K562 (cell line): ENCODE data around the gene LMO7. TPM values are rescaled to one million over a fixed set of nuclear protein-coding genes. Genes with fewer than 3 reads are reported as not detected.

Experiments used
- ATAC-seq: fragments of 200-7000 bp; cut with Tn5 transposase; 3 replicates; pipeline ENCODE4 v1.9.1; 2020; ENCODE audit warnings: moderate library complexity
- BruUV-seq: library from RNA; stranded (reverse); fragments of 400-500 nt; replicated peaks from 2 replicates; lab custom pipeline; 2021; lab: Mats Ljungman, UMichigan
- CTCF ChIA-PET: fragments of 300-600 bp; formaldehyde crosslinking; extraction: SDS; loops from one replicate; lab custom pipeline; 2021; ENCODE audit warnings: low intra/inter-chr PET ratio; lab: Yijun Ruan, JAX
- POLR2A ChIA-PET: fragments of 300-600, 350-650 bp; sonication (Branson Sonifier 250); formaldehyde crosslinking; extraction: SDS; loops from one replicate; lab custom pipeline; 2021; ENCODE audit warnings: antibody characterized with exemption, inconsistent platforms; lab: Yijun Ruan, JAX
- DNase-seq, 4 experiments: peaks; one replicate each; pipeline versions ENCODE4 v3.0.0 to v3.0.0-alpha.2; 2011 to 2018; ENCODE audit warnings: low spot score in 3 of 4, mixed read lengths in 3 of 4; ENCODE audit errors: extremely low read depth in 1 of 4
- FAIRE-seq: peaks from 2 replicates; lab custom pipeline; 2011; peaks lifted over from hg19 to GRCh38; lab: Jason Lieb, UNC
- H2AFZ ChIP-seq: 2 replicates; pipeline ENCODE4 v1.6.0; 2011; ENCODE audit warnings: low read depth, low read length, control low read depth, inconsistent platforms
- H3K27ac ChIP-seq: fragments of 200-600 bp; 3 replicates; pipeline ENCODE4 v1.8.0; 2011; ENCODE audit warnings: low read depth, mild to moderate bottlenecking, control low read depth, inconsistent platforms, low read length, moderate library complexity, mixed read lengths; ENCODE audit errors: extremely low read depth
- H3K27me3 ChIP-seq, 2 experiments: fragments of 300-600 bp in 1 of 2; 2 replicates in 1 of 2; 3 replicates in 1 of 2; pipeline versions ENCODE4 v1.6.0 to v1.8.0; 2011; ENCODE audit warnings: inconsistent platforms in 2 of 2, low read length in 2 of 2, mild to moderate bottlenecking in 1 of 2, mixed read lengths in 1 of 2, moderate library complexity in 1 of 2; ENCODE audit not compliant: control insufficient read depth in 2 of 2, insufficient read depth in 2 of 2
- H3K36me3 ChIP-seq: fragments of 300-600 bp; 3 replicates; pipeline ENCODE4 v1.8.0; 2011; ENCODE audit warnings: mild to moderate bottlenecking, low read length, inconsistent platforms; ENCODE audit not compliant: control insufficient read depth, insufficient read depth
- H3K4me1 ChIP-seq, 2 experiments: fragments of 200-600 bp in 1 of 2; replicated peaks in 1 of 2; 2 replicates in 1 of 2; 3 replicates in 1 of 2; pipeline versions ENCODE4 v1.5.1 to v1.8.0; 2011; ENCODE audit warnings: inconsistent platforms in 2 of 2, low read length in 2 of 2, mild to moderate bottlenecking in 1 of 2, mixed read lengths in 1 of 2, moderate library complexity in 1 of 2; ENCODE audit not compliant: control insufficient read depth in 2 of 2, insufficient read depth in 2 of 2
- H3K4me2 ChIP-seq: 2 replicates; pipeline ENCODE4 v1.6.1; 2011; ENCODE audit warnings: low read length, control low read depth, inconsistent platforms, mixed read lengths; ENCODE audit not compliant: insufficient read depth
- H3K4me3 ChIP-seq: fragments of 200-600 bp; sonication (generic), shearing (Covaris generic); 2 replicates; pipeline ENCODE4 v1.5.1; 2016; ENCODE audit warnings: control low read depth, inconsistent platforms
- H3K79me2 ChIP-seq: fragments of 200-600 bp; 3 replicates; pipeline ENCODE4 v1.8.0; 2011; ENCODE audit warnings: low read length, inconsistent platforms; ENCODE audit not compliant: control insufficient read depth, insufficient read depth
- H3K9ac ChIP-seq, 2 experiments: 2 replicates each; pipeline versions ENCODE4 v1.6.0 to v1.6.1; 2011; ENCODE audit warnings: low read depth in 2 of 2, low read length in 2 of 2, control low read depth in 1 of 2, inconsistent platforms in 1 of 2, mild to moderate bottlenecking in 1 of 2, mixed read lengths in 1 of 2; ENCODE audit not compliant: insufficient read depth in 1 of 2
- H3K9me1 ChIP-seq: one replicate; pipeline ENCODE4 v1.6.0; 2011; ENCODE audit warnings: inconsistent platforms, mild to moderate bottlenecking, low read length, moderate library complexity; ENCODE audit not compliant: control insufficient read depth, insufficient read depth
- H3K9me3 ChIP-seq: replicated peaks from 2 replicates; pipeline ENCODE4 v1.5.1; 2011; ENCODE audit warnings: low read depth, low read length, inconsistent platforms; ENCODE audit not compliant: control insufficient read depth, insufficient read depth
- H4K20me1 ChIP-seq: replicated peaks from 2 replicates; pipeline ENCODE4 v1.6.1; 2011; ENCODE audit warnings: low read length, inconsistent platforms, mixed read lengths; ENCODE audit not compliant: control insufficient read depth, insufficient read depth
- NRF1 ChIP-seq, 2 experiments: fragments of 450-650 bp; IDR thresholded peaks in 1 of 2; conservative IDR thresholded peaks in 1 of 2; 2 replicates each; pipeline ENCODE4 v1.6.1; 2014; ENCODE audit warnings: mild to moderate bottlenecking in 2 of 2
- RUNX1 ChIP-seq: sonication (generic); IDR thresholded peaks from 2 replicates; pipeline ENCODE4 v1.6.1; 2016; ENCODE audit warnings: antibody characterized with exemption, low read depth
- TSC22D4 ChIP-seq: fragments of 450-650 bp; IDR thresholded peaks from 2 replicates; pipeline ENCODE4 v1.6.1; 2016; ENCODE audit warnings: missing genetic modification characterization, missing biosample characterization, control low read depth
- ZHX1 ChIP-seq: fragments of 150-350 bp; conservative IDR thresholded peaks from 2 replicates; pipeline ENCODE4 v1.6.1; 2014; ENCODE audit warnings: low read length
- ZNF75A ChIP-seq: fragments of 450-650 bp; formaldehyde crosslinking; IDR thresholded peaks from 2 replicates; pipeline ENCODE4 v1.4.0; 2020; ENCODE audit warnings: mild to moderate bottlenecking
- WGBS: fragments of 100-300 bp; shearing (Covaris generic); methylation state at CpG from one replicate; pipeline ENCODE4 v1.1.6; 2016; ENCODE audit warnings: low coverage, mixed read lengths; ENCODE audit not compliant: insufficient coverage; ENCODE audit errors: missing lambda C conversion rate; 5-methylcytosine and 5-hydroxymethylcytosine counted together
- in situ Hi-C: fragments of 300-500 bp; cut with MboI; formaldehyde crosslinking; loops from 4 replicates; pipeline ENCODE4 v1.15.0; 2018; ENCODE audit warnings: inconsistent platforms, mixed read lengths
- intact Hi-C: fragments of 100-400 bp; cut with micrococcal nuclease; formaldehyde crosslinking; loops from 2 replicates; pipeline ENCODE4 v1.14.2; 2022
- polyA plus RNA-seq, 8 experiments: library from polyadenylated mRNA; depleted of rRNA in 4 of 8; stranded (reverse) in 5 of 8; unstranded in 3 of 8; fragments of >200 nt; fragmentation: Nextera tagmentation in 2 of 8; fragmentation: Illumina TruSeq in 1 of 8; extraction: Ambion mirVana in 2 of 8; extraction: Trizol in 1 of 8; gene quantifications; 2 replicates each; pipeline versions ENCODE4 v1.2.1 to v1.2.3, GENCODE V29; 2011 to 2014; ENCODE audit warnings: inconsistent platforms in 1 of 8, missing spikeins in 1 of 8
- total RNA-seq, 7 experiments: library from RNA; depleted of rRNA in 6 of 7; stranded (reverse); fragments of >200 nt in 6 of 7; fragmentation: Illumina TruSeq in 2 of 7; extraction: Trizol in 2 of 7; gene quantifications; 2 replicates each; pipeline versions ENCODE4 v1.2.1 to v1.2.3, GENCODE V29; 2011 to 2021; ENCODE audit warnings: low replicate concordance in 1 of 7
- TF ChIP-seq, protein P1 (sequence below): IDR thresholded peaks from 2 replicates; pipeline ENCODE4 v1.6.1; 2012; ENCODE audit warnings: low read depth, low read length, improper control_type of control experiment, borderline replicate concordance
- TF ChIP-seq, protein P2 (sequence below): fragments of 450-650 bp; formaldehyde crosslinking; IDR thresholded peaks from 2 replicates; pipeline ENCODE4 v1.4.0; 2022; ENCODE audit warnings: missing genetic modification characterization

The LMO7 gene
- total and polyA plus RNA-seq, 9 of the 15 experiments (the other 6 are each of a cell fraction or from before 2014, with no cell fraction given) = 0.42 to 4.3 (median 1.7) TPM

- ATAC-seq (no peak), DNase-seq (no peak), FAIRE-seq (no peak)
- ChIA-PET CTCF (no interaction called here), POLR2A (no interaction called here)
- BruUV-seq = no TSS peak
- no peaks in the 10 kb centered on the region for H3K4me1 ChIP-seq
- no peaks in the 10 kb centered on the region for H3K36me3 ChIP-seq
- no peaks in the 10 kb centered on the region for H4K20me1 ChIP-seq
- H3K79me2 ChIP-seq = no peaks in the 10 kb centered on the region
- 16% methylated on average over 2 of the region's 2 CpGs for WGBS
- H3K4me3 ChIP-seq = no peak overlapping the region
- H3K27ac ChIP-seq = no peak overlapping the region
- H2AFZ ChIP-seq = no peak overlapping the region
- no peak overlapping the region for H3K9ac ChIP-seq
- no peaks in the 10 kb centered on the region for H3K9me1 ChIP-seq
- TF ChIP-seq ZNF75A (CRISPR knock-in tag) (no peak), ZHX1 (no peak), TSC22D4 (no peak), NRF1 (conservative IDR thresholded peaks at IDR 0.05 in 1 of 2, IDR thresholded peaks at IDR 0.05 in 1 of 2) (no peak), RUNX1 (no peak)
- TF ChIP-seq, protein P1, sequence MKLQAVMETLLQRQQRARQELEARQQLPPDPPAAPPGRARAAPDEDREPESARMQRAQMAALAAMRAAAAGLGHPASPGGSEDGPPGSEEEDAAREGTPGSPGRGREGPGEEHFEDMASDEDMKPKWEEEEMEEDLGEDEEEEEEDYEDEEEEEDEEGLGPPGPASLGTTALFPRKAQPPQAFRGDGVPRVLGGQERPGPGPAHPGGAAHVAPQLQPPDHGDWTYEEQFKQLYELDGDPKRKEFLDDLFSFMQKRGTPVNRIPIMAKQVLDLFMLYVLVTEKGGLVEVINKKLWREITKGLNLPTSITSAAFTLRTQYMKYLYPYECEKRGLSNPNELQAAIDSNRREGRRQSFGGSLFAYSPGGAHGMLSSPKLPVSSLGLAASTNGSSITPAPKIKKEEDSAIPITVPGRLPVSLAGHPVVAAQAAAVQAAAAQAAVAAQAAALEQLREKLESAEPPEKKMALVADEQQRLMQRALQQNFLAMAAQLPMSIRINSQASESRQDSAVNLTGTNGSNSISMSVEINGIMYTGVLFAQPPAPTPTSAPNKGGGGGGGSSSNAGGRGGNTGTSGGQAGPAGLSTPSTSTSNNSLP = no peak
- TF ChIP-seq, protein P2, sequence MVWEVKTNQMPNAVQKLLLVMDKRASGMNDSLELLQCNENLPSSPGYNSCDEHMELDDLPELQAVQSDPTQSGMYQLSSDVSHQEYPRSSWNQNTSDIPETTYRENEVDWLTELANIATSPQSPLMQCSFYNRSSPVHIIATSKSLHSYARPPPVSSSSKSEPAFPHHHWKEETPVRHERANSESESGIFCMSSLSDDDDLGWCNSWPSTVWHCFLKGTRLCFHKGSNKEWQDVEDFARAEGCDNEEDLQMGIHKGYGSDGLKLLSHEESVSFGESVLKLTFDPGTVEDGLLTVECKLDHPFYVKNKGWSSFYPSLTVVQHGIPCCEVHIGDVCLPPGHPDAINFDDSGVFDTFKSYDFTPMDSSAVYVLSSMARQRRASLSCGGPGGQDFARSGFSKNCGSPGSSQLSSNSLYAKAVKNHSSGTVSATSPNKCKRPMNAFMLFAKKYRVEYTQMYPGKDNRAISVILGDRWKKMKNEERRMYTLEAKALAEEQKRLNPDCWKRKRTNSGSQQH (CRISPR knock-in tag) = no peak
- in situ Hi-C loops = no loop called here
- intact Hi-C loops = no loop called here
- no peaks in the 10 kb centered on the region for H3K9me3 ChIP-seq
- H3K4me2 ChIP-seq = no peak overlapping the region
- no peaks in the 10 kb centered on the region for H3K27me3 ChIP-seq
These were observed 189.5 kb downstream of the LMO7 start for GRCh38 chr13:75825594-75825993.
